CD4-positive, alpha-beta T cell (primary cell): ENCODE data around the gene LEFTY1. TPM values are rescaled to one million over a fixed set of nuclear protein-coding genes. Genes with fewer than 3 reads are reported as not detected.
A peak's percentile ranks its signal among the peaks of the same experiment; 100 is the strongest.

ENCODE experiments used
- ATAC-seq: fragments of 200-7000 bp; cut with Tn5 transposase; one replicate; pipeline ENCODE4 v1.10.0; 2022; ENCODE audit warnings: mild to moderate bottlenecking; ENCODE audit not compliant: poor library complexity
- CTCF ChIA-PET: fragments of 350-600 bp; sonication (Branson Sonifier 250); formaldehyde crosslinking; loops from one replicate; lab custom pipeline; 2021; ENCODE audit warnings: antibody characterized with exemption, inconsistent platforms; lab: Charles Lee
- POLR2A ChIA-PET: fragments of 350-600 bp; sonication (Branson Sonifier 250); formaldehyde crosslinking; loops from one replicate; lab custom pipeline; 2021; ENCODE audit warnings: antibody characterized with exemption, inconsistent platforms; lab: Charles Lee
- DNase-seq, 14 experiments: peaks; one replicate each; pipeline ENCODE4 v3.0.0-alpha.2; 2013 to 2020; ENCODE audit warnings: mixed read lengths in 2 of 14
- H3K27ac ChIP-seq, 2 donors: one replicate each; pipeline versions ENCODE4 v1.5.1 to v1.7.0; 2013; ENCODE audit warnings: low read length in 2 of 2, low read depth in 1 of 2, mild to moderate bottlenecking in 1 of 2
- H3K27me3 ChIP-seq, 2 experiments: 1 replicate in 1 of 2; 2 replicates in 1 of 2; pipeline versions ENCODE4 v1.6.1 to v1.7.0; 2013; ENCODE audit warnings: low read length in 2 of 2, control low read depth in 1 of 2, mild to moderate bottlenecking in 1 of 2, moderate library complexity in 1 of 2; ENCODE audit not compliant: insufficient read depth in 2 of 2, control insufficient read depth in 1 of 2
- H3K36me3 ChIP-seq: one replicate; pipeline ENCODE4 v1.6.1; 2013; ENCODE audit warnings: low read length, control low read depth; ENCODE audit not compliant: insufficient read depth
- H3K4me1 ChIP-seq: one replicate; pipeline ENCODE4 v1.6.1; 2013; ENCODE audit warnings: low read length, control low read depth; ENCODE audit not compliant: insufficient read depth
- H3K4me3 ChIP-seq: one replicate; pipeline ENCODE4 v1.5.1; 2013; ENCODE audit warnings: mild to moderate bottlenecking, low read length, moderate library complexity
- H3K9me3 ChIP-seq, 2 experiments: 1 replicate in 1 of 2; 2 replicates in 1 of 2; pipeline versions ENCODE4 v1.6.1 to v1.7.0; 2013; ENCODE audit warnings: low read length in 2 of 2, mild to moderate bottlenecking in 2 of 2, control low read depth in 1 of 2, moderate library complexity in 1 of 2; ENCODE audit not compliant: control insufficient read depth in 1 of 2, insufficient read depth in 1 of 2
- H3K27ac Mint-ChIP-seq: one replicate; pipeline ENCODE4 v1.8.0; 2020; ENCODE audit warnings: mixed read lengths
- H3K27me3 Mint-ChIP-seq: one replicate; pipeline ENCODE4 v1.8.0; 2021; ENCODE audit warnings: mixed read lengths
- H3K36me3 Mint-ChIP-seq: one replicate; pipeline ENCODE4 v1.8.0; 2021; ENCODE audit warnings: low read depth, mixed read lengths
- H3K4me1 Mint-ChIP-seq: one replicate; pipeline ENCODE4 v1.8.0; 2021; ENCODE audit warnings: low read depth, mixed read lengths
- H3K4me3 Mint-ChIP-seq: one replicate; pipeline ENCODE4 v1.8.0; 2020; ENCODE audit warnings: mild to moderate bottlenecking, mixed read lengths
- H3K9me3 Mint-ChIP-seq: one replicate; pipeline ENCODE4 v1.8.0; 2020; ENCODE audit warnings: mixed read lengths
- intact Hi-C, 2 experiments: fragments of 100-400 bp; cut with DNase I in 1 of 2; cut with micrococcal nuclease in 1 of 2; formaldehyde crosslinking; loops; one replicate each; pipeline versions ENCODE4 v1.15.1 to v1.9.0; 2023 to 2025; cut with DNase I, micrococcal nuclease
- total RNA-seq, 174 experiments: library from RNA in 2 of 174; stranded (reverse) in 2 of 174; gene quantifications; one replicate each; pipeline ENCODE4 v1.2.3 and lab custom pipeline; 2021 to 2026
- TF ChIP-seq, protein P1 (sequence below): fragments of 200-600 bp; IDR thresholded peaks from one replicate; pipeline ENCODE4 v1.8.0; 2022; ENCODE audit warnings: antibody characterized with exemption, mild to moderate bottlenecking

Gene LEFTY1
- total RNA-seq, 2 experiments from 2014 or later = not detected

DNA sequence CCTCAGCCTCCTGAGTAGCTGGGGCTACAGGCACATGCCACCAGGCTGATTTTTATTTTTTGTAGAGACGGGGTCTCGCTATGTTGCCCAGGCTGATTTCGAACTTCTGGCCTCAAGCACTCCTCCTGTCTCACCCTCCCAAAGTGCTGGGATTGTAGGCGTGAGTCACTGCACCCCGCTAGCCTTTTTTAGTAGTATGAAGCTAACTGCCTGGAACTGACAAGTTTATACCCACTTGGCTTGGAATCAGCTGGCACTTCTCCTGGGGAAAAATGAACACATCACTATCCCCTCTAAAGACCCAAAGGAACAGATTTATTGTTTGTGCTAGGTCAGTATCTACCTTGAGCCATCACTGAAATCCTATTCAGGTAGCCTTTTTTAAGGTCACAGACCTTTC, 25.8 kb downstream of the LEFTY1 start:
- no peaks in the 10 kb centered on the region for H3K9me3 Mint-ChIP-seq
- H3K4me1 Mint-ChIP-seq = peaks cover 37% of the 10 kb centered on the region
- Histone ChIP-seq H3K4me3 (no peak overlapping the region), H3K9me3 (no peaks in the 10 kb centered on the region), H3K27ac (no peak overlapping the region), H3K4me1 (peaks cover 36% of the 10 kb centered on the region), H3K27me3 (no peaks in the 10 kb centered on the region), H3K36me3 (peaks cover 99% of the 10 kb centered on the region)
- no peaks in the 10 kb centered on the region for H3K27me3 Mint-ChIP-seq
- TF ChIP-seq, protein P1, sequence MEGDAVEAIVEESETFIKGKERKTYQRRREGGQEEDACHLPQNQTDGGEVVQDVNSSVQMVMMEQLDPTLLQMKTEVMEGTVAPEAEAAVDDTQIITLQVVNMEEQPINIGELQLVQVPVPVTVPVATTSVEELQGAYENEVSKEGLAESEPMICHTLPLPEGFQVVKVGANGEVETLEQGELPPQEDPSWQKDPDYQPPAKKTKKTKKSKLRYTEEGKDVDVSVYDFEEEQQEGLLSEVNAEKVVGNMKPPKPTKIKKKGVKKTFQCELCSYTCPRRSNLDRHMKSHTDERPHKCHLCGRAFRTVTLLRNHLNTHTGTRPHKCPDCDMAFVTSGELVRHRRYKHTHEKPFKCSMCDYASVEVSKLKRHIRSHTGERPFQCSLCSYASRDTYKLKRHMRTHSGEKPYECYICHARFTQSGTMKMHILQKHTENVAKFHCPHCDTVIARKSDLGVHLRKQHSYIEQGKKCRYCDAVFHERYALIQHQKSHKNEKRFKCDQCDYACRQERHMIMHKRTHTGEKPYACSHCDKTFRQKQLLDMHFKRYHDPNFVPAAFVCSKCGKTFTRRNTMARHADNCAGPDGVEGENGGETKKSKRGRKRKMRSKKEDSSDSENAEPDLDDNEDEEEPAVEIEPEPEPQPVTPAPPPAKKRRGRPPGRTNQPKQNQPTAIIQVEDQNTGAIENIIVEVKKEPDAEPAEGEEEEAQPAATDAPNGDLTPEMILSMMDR = no peak
- no peak for ATAC-seq
- H3K4me3 Mint-ChIP-seq = no peak overlapping the region
- DNase-seq = no peak
- H3K36me3 Mint-ChIP-seq = peaks cover 95% of the 10 kb centered on the region
- intact Hi-C loops = no loop called here
- peak overlapping the region; percentile 71 for H3K27ac Mint-ChIP-seq
- CTCF ChIA-PET = interaction anchor here (1.2 kb wide), 1 partner anchor 48 kb away, joined by 3 read pairs; no protein-coding TSS in a partner anchor
- POLR2A ChIA-PET = interaction anchor here (0.7 to 1.1 kb wide), 2 partner anchors 47 to 85 kb away, joined by 3 read pairs; partner anchors contain the start of gene SRP9

DNA sequence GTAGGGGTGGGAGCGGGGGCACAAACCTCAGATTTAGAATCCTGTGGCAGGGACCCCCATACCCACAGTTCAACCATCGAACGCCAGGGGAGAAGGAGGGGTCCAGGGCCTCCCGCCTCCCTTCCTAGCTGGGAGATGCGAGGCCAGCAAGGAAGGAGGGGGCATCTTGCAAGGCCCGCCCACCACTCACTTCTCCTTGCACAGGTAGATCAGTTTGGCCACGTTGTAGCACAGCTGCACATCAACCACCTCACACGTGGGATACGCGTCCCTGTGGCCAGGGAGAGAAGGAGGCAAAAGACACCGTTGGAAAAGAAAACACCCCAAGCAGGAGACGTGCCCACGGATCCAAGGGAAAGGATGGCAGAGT, 26.4 kb downstream of the LEFTY1 start:
- peaks cover 31% of the 10 kb centered on the region for H3K4me1 ChIP-seq
- intact Hi-C loops = no loop called here
- H3K27ac Mint-ChIP-seq = peak overlapping the region; percentile 71

DNA sequence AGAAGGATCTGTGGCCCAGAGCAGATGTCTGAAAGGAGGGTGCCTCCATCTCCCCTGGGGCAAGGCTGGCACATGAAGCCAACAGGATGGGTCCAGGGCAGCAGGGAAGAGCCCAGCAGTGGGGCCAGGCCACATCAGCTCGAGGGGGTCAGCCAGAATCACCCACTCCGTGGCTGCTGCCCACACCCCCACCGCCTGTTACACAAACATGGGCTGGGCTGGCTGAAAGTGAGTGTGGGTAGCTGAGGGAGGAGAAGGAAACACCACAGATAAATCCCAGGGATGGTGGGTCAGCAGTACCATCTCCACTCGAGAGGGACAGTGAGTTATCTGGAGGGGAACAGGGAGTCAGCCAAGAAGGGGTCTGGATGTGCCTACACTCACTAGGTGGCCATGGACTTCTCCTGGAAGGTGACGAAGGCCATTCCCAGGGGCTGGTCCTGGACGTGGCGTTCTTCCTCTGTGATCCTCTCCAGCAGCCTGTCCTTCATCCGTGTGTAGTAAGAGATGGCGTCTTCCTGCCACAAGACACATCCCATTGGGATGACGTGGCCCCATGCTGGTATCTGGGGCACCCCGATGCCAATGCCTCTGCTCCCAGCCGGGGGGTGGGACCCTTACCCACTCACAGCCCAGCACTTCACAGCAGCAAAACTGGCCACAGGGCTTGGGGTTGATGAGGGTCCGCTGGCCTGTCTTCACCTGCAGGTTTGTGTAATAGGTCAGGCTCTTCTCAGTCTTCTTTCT, 26.9 kb downstream of the LEFTY1 start:
- Histone ChIP-seq H3K9me3 (no peaks in the 10 kb centered on the region), H3K4me3 (no peak overlapping the region), H3K27ac (peak overlapping the region in 1 of 2 donors; percentile 38), H3K27me3 (no peaks in the 10 kb centered on the region), H3K4me1 (peaks cover 29% of the 10 kb centered on the region), H3K36me3 (peaks cover 98% of the 10 kb centered on the region)
- TF ChIP-seq, protein P1 = no peak
- DNase-seq = no peak
- Mint-ChIP-seq H3K9me3 (no peaks in the 10 kb centered on the region), H3K36me3 (peaks cover 95% of the 10 kb centered on the region), H3K4me1 (peaks cover 25% of the 10 kb centered on the region), H3K27ac (peak overlapping the region; percentile 71), H3K4me3 (no peak overlapping the region), H3K27me3 (no peaks in the 10 kb centered on the region)
- no peak for ATAC-seq
- intact Hi-C loops = no loop called here
- ChIA-PET POLR2A (interaction anchor here (0.9 to 1.0 kb wide), 2 partner anchors 75 to 84 kb away, joined by 3 to 5 read pairs; partner anchors contain the start of gene SRP9), CTCF (no interaction called here)

More for the DNA sequence above, 26.4 kb downstream of the LEFTY1 start:
- ChIA-PET CTCF (interaction anchor here (1.2 kb wide), 1 partner anchor 48 kb away, joined by 3 read pairs; no protein-coding TSS in a partner anchor), POLR2A (interaction anchor here (0.7 kb wide), 1 partner anchor 85 kb away, joined by 3 read pairs; the partner anchor contains the start of gene SRP9)
- no peak for DNase-seq
- Mint-ChIP-seq H3K4me1 (peaks cover 31% of the 10 kb centered on the region), H3K27me3 (no peaks in the 10 kb centered on the region), H3K36me3 (peaks cover 95% of the 10 kb centered on the region), H3K9me3 (no peaks in the 10 kb centered on the region), H3K4me3 (no peak overlapping the region)
- no peaks in the 10 kb centered on the region for H3K9me3 ChIP-seq
- H3K27me3 ChIP-seq = no peaks in the 10 kb centered on the region
- H3K4me3 ChIP-seq = no peak overlapping the region
- H3K27ac ChIP-seq = no peak overlapping the region
- TF ChIP-seq, protein P1 = no peak
- ATAC-seq = no peak
- H3K36me3 ChIP-seq = peaks cover 98% of the 10 kb centered on the region
